Activated naive CD4-positive, alpha-beta T cell treated with anti-CD3 and anti-CD28 coated beads, Interleukin-2, amount 50 U/mL, for 24 hours (primary cell): ENCODE data around the gene RPAP2.
A peak's percentile ranks its signal among the peaks of the same experiment; 100 is the strongest.
"Not testable (repeated sequence)": the region's sequence is repeated elsewhere in the genome, so short reads cannot be mapped to it uniquely, and the experiment has no call there.

Source experiments
- H3K27ac Mint-ChIP-seq: one replicate; pipeline ENCODE4 v1.8.0; 2021; ENCODE audit warnings: mild to moderate bottlenecking, mixed read lengths
- H3K27me3 Mint-ChIP-seq: one replicate; pipeline ENCODE4 v1.8.0; 2021; ENCODE audit warnings: mixed read lengths
- H3K36me3 Mint-ChIP-seq: one replicate; pipeline ENCODE4 v1.8.0; 2021; ENCODE audit warnings: mixed read lengths
- H3K4me1 Mint-ChIP-seq: one replicate; pipeline ENCODE4 v1.8.0; 2021; ENCODE audit warnings: mixed read lengths
- H3K4me3 Mint-ChIP-seq: one replicate; pipeline ENCODE4 v1.8.0; 2021; ENCODE audit warnings: mild to moderate bottlenecking, mixed read lengths
- H3K9me3 Mint-ChIP-seq: one replicate; pipeline ENCODE4 v1.8.0; 2021; ENCODE audit warnings: mixed read lengths

Gene RPAP2

GRCh38 chr1:92346866-92347640, 48.2 kb downstream of the RPAP2 start:
- H3K27ac Mint-ChIP-seq, result peak overlapping the region; percentile 55
- H3K4me3 Mint-ChIP-seq, result no peak overlapping the region
- peaks cover 29% of the 10 kb centered on the region for H3K36me3 Mint-ChIP-seq
- H3K4me1 Mint-ChIP-seq, result peaks cover 8% of the 10 kb centered on the region
- H3K9me3 Mint-ChIP-seq, result no peaks in the 10 kb centered on the region
- no peaks in the 10 kb centered on the region for H3K27me3 Mint-ChIP-seq

- H3K9me3 Mint-ChIP-seq, result no peaks in the 10 kb centered on the region
- peak overlapping the region; percentile 3 for H3K27ac Mint-ChIP-seq
- H3K4me3 Mint-ChIP-seq, result no peak overlapping the region
- H3K27me3 Mint-ChIP-seq, result no peaks in the 10 kb centered on the region
- H3K4me1 Mint-ChIP-seq, result peaks cover 8% of the 10 kb centered on the region
- peaks cover 31% of the 10 kb centered on the region for H3K36me3 Mint-ChIP-seq
These were observed 54.0 kb downstream of the RPAP2 start for GRCh38 chr1:92352856-92353255.

- no peak overlapping the region for H3K27ac Mint-ChIP-seq
- no peaks in the 10 kb centered on the region for H3K4me1 Mint-ChIP-seq
These were observed 55.4 kb downstream of the RPAP2 start for GRCh38 chr1:92354259-92354658.

GRCh38 chr1:92356956-92357355, 58.1 kb downstream of the RPAP2 start:
- no peaks in the 10 kb centered on the region for H3K27me3 Mint-ChIP-seq
- H3K36me3 Mint-ChIP-seq, result peaks cover 35% of the 10 kb centered on the region
- no peaks in the 10 kb centered on the region for H3K9me3 Mint-ChIP-seq
- no peak overlapping the region for H3K27ac Mint-ChIP-seq
- H3K4me1 Mint-ChIP-seq, result peaks cover 4% of the 10 kb centered on the region
- H3K4me3 Mint-ChIP-seq, result no peak overlapping the region

More at GRCh38 chr1:92354259-92354658, 55.4 kb downstream of the RPAP2 start:
- Mint-ChIP-seq H3K9me3 (no peaks in the 10 kb centered on the region), H3K4me3 (no peak overlapping the region), H3K27me3 (no peaks in the 10 kb centered on the region), H3K36me3 (peaks cover 31% of the 10 kb centered on the region)

GRCh38 chr1:92359382-92359781, 60.5 kb downstream of the RPAP2 start:
- not testable (repeated sequence) for H3K27ac Mint-ChIP-seq, H3K9me3 Mint-ChIP-seq, H3K4me3 Mint-ChIP-seq, H3K27me3 Mint-ChIP-seq
- H3K4me1 Mint-ChIP-seq, result peaks cover 15% of the 10 kb centered on the region
- peaks cover 33% of the 10 kb centered on the region for H3K36me3 Mint-ChIP-seq

GRCh38 chr1:92359986-92360385, 61.1 kb downstream of the RPAP2 start:
- peaks cover 21% of the 10 kb centered on the region for H3K4me1 Mint-ChIP-seq
- no peak overlapping the region for H3K27ac Mint-ChIP-seq
- no peaks in the 10 kb centered on the region for H3K27me3 Mint-ChIP-seq
- H3K9me3 Mint-ChIP-seq, result no peaks in the 10 kb centered on the region
- H3K36me3 Mint-ChIP-seq, result peaks cover 33% of the 10 kb centered on the region
- H3K4me3 Mint-ChIP-seq, result no peak overlapping the region

DNA sequence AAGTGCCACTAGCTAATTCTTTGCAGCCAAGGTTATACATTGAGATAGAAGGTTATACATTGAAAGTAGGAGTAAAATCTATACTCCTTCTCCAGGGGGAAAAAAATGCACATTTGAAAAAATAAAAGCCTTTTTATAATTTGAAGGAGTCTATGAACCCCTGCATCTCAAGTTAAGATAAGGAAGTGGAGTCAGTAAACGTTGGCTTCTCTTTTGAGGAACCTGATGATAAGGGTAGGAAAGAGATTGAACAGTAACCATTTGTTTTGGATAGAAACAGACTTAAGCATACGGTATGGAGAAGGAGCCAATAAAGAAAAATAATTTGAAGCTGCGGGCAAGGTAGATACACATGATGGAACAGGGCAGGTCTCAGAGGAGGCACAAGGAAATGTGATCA, 64.1 kb downstream of the RPAP2 start:
- peaks cover 51% of the 10 kb centered on the region for H3K4me1 Mint-ChIP-seq
- H3K4me3 Mint-ChIP-seq, result no peak overlapping the region
- H3K9me3 Mint-ChIP-seq, result no peaks in the 10 kb centered on the region
- H3K27ac Mint-ChIP-seq, result no peak overlapping the region
- H3K36me3 Mint-ChIP-seq, result peaks cover 26% of the 10 kb centered on the region
- H3K27me3 Mint-ChIP-seq, result no peaks in the 10 kb centered on the region

DNA sequence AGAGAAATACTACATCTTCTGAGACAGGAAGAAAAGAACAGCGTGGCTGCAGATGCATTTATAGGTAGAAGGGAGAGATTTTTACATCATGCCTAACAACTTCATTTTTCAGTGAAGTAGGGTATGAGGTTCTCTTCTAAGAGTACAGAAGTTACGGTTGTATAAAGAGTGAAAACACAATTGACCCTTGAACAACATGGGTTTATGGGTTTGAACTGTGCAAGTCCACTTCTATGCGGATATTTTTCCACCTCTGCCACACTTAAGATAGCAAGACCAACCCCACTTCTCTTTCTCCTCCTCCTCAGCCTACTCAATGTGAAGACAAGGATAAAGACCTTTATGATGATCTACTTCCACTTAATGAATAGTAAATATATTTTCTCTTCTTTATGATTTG, 64.5 kb downstream of the RPAP2 start:
- Mint-ChIP-seq H3K27ac (no peak overlapping the region), H3K4me1 (peaks cover 54% of the 10 kb centered on the region), H3K36me3 (peaks cover 23% of the 10 kb centered on the region), H3K9me3 (no peaks in the 10 kb centered on the region), H3K27me3 (no peaks in the 10 kb centered on the region), H3K4me3 (no peak overlapping the region)

GRCh38 chr1:92365378-92366039, 66.7 kb downstream of the RPAP2 start:
- H3K4me1 Mint-ChIP-seq, result peaks cover 58% of the 10 kb centered on the region
- peak overlapping the region; percentile 8 for H3K4me3 Mint-ChIP-seq
- no peak overlapping the region for H3K27ac Mint-ChIP-seq
- no peaks in the 10 kb centered on the region for H3K9me3 Mint-ChIP-seq
- H3K36me3 Mint-ChIP-seq, result peaks cover 22% of the 10 kb centered on the region
- no peaks in the 10 kb centered on the region for H3K27me3 Mint-ChIP-seq

GRCh38 chr1:92366040-92366395, 67.2 kb downstream of the RPAP2 start:
- Mint-ChIP-seq H3K9me3 (no peaks in the 10 kb centered on the region), H3K4me3 (no peak overlapping the region), H3K27ac (no peak overlapping the region), H3K27me3 (no peaks in the 10 kb centered on the region), H3K4me1 (peaks cover 57% of the 10 kb centered on the region), H3K36me3 (peaks cover 19% of the 10 kb centered on the region)

GRCh38 chr1:92367496-92367895, 68.6 kb downstream of the RPAP2 start:
- Mint-ChIP-seq H3K27ac (no peak overlapping the region), H3K27me3 (no peaks in the 10 kb centered on the region), H3K9me3 (no peaks in the 10 kb centered on the region), H3K36me3 (peaks cover 21% of the 10 kb centered on the region), H3K4me1 (peaks cover 54% of the 10 kb centered on the region), H3K4me3 (no peak overlapping the region)

DNA sequence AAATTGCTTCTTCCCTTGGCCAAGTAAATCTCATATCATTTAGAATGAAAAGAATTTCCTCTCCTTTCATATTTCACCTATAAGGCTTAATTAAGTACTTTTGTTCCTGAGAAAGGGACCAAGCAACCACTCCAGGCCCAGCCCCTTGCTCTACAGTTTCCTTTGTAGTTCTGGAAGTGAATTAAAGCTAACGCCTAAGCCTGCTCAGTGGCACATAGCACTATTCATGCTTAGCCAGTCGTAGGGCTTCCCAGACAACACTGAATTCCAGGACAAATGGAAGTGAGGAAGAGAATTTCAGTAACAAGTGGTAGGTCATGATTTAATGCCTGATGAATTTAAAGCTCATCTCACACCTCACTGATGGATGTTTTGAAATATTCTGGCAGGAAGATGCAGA, 73.3 kb downstream of the RPAP2 start:
- H3K9me3 Mint-ChIP-seq, result no peaks in the 10 kb centered on the region
- no peaks in the 10 kb centered on the region for H3K27me3 Mint-ChIP-seq
- H3K27ac Mint-ChIP-seq, result no peak overlapping the region
- H3K36me3 Mint-ChIP-seq, result peaks cover 17% of the 10 kb centered on the region
- H3K4me1 Mint-ChIP-seq, result peaks cover 24% of the 10 kb centered on the region
- H3K4me3 Mint-ChIP-seq, result no peak overlapping the region

DNA sequence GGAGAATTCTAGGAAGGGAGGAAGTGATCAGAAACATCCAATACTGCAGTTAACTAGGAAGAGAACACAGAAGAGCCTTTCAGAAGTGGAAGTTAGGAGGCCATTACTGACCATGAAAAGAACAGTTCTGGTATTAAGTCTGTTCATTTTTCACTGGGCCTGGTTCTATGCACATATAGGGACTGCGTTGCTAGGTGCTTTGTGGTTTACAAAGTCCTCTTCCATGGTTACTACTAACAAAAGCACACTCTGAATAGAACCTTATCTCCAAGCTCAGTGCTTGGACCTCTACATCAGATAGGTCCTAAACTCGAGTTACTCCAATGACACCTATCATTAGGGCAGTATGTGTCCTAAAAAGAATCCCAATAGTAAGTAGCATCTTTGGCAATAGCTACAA, 75.4 kb downstream of the RPAP2 start:
- H3K36me3 Mint-ChIP-seq, result peaks cover 11% of the 10 kb centered on the region
- H3K9me3 Mint-ChIP-seq, result no peaks in the 10 kb centered on the region
- no peak overlapping the region for H3K27ac Mint-ChIP-seq
- no peaks in the 10 kb centered on the region for H3K27me3 Mint-ChIP-seq
- peaks cover 9% of the 10 kb centered on the region for H3K4me1 Mint-ChIP-seq
- H3K4me3 Mint-ChIP-seq, result no peak overlapping the region

DNA sequence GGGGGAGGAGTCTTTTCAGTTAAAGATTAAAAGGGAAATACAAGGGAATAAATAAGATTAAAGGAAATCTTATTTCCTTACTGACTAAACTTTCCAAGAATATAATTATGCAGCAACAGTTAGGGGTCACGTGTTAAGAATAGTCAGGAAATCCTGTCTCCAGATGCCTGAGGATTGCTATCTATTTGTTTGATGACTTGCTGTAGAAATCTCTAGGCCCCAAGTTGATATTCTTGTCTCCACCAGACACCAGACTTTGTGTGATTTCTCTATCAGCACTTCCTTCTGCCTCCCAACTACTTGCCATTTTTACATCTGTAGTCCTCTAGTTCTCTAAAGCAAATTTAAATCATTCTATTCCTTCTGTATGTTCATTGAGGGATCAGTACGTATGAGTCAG, 77.5 kb downstream of the RPAP2 start:
- Mint-ChIP-seq H3K36me3 (peaks cover 18% of the 10 kb centered on the region), H3K9me3 (peaks cover 4% of the 10 kb centered on the region), H3K27me3 (no peaks in the 10 kb centered on the region), H3K4me3 (no peak overlapping the region), H3K27ac (no peak overlapping the region), H3K4me1 (peaks cover 9% of the 10 kb centered on the region)

GRCh38 chr1:92377991-92378390, 79.1 kb downstream of the RPAP2 start:
- H3K36me3 Mint-ChIP-seq, result peaks cover 12% of the 10 kb centered on the region
- H3K9me3 Mint-ChIP-seq, H3K27ac Mint-ChIP-seq, H3K27me3 Mint-ChIP-seq, H3K4me1 Mint-ChIP-seq, H3K4me3 Mint-ChIP-seq: not testable (repeated sequence)

GRCh38 chr1:92380867-92381266, 82.0 kb downstream of the RPAP2 start:
- Mint-ChIP-seq H3K27me3 (no peaks in the 10 kb centered on the region), H3K4me3 (no peak overlapping the region), H3K36me3 (peaks cover 18% of the 10 kb centered on the region), H3K4me1 (peaks cover 5% of the 10 kb centered on the region), H3K27ac (no peak overlapping the region), H3K9me3 (peaks cover 10% of the 10 kb centered on the region)
